C1 segment of cervical spinal cord (tissue), 14 donors: Measurements from ENCODE around the gene WBP1.
A peak's percentile ranks its signal among the peaks of the same experiment; 100 is the strongest.
"Not testable (repeated sequence)": the region's sequence is repeated elsewhere in the genome, so short reads cannot be mapped to it uniquely, and the experiment has no call there.

Experiments used
- DNase-seq, 14 donors: peaks; one replicate each; lab custom pipeline; 2025; lab: John Stamatoyannopoulos, UW

Gene WBP1

DNA sequence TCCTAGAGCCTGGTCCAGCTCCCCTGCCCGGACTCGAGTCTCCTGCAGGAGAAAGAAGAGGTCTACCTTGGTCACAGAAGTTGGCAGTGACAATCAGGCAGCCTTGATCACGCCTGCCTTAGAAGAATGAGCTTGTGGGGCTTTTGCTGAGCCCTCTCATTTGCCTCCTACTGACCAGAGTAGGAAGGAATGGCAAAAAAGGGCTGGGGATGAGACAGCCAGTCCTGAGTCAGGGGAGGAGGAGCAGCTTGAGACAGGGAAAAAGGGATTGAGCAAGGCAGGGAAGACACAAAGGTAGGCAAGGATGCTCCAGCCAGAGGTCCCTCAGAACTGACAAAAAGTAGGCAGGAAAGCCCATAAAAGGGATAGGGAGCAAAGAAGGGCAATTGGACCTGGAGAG is 30.7 kb upstream of the WBP1 start:
- DNase-seq = no peak

DNA sequence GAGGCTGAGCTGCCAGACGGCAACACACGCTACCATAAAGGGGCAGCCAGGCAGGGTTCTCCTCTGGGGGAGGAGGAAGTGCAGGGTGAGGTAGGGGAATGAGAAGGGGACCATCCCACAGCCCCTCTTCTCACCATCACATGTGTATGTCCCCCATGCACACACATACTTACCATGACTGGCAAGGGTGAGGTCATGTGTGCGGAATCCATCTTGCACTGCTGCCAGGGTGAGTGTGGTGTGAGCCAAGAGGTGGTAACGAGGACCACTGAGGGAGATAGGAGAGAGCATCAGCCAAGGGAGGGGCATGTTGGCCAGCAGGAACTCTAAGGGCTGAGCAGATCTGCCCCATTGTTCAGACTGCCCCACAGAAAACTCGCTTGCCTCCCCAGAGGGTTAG is 29.6 kb upstream of the WBP1 start:
- no peak for DNase-seq

DNA sequence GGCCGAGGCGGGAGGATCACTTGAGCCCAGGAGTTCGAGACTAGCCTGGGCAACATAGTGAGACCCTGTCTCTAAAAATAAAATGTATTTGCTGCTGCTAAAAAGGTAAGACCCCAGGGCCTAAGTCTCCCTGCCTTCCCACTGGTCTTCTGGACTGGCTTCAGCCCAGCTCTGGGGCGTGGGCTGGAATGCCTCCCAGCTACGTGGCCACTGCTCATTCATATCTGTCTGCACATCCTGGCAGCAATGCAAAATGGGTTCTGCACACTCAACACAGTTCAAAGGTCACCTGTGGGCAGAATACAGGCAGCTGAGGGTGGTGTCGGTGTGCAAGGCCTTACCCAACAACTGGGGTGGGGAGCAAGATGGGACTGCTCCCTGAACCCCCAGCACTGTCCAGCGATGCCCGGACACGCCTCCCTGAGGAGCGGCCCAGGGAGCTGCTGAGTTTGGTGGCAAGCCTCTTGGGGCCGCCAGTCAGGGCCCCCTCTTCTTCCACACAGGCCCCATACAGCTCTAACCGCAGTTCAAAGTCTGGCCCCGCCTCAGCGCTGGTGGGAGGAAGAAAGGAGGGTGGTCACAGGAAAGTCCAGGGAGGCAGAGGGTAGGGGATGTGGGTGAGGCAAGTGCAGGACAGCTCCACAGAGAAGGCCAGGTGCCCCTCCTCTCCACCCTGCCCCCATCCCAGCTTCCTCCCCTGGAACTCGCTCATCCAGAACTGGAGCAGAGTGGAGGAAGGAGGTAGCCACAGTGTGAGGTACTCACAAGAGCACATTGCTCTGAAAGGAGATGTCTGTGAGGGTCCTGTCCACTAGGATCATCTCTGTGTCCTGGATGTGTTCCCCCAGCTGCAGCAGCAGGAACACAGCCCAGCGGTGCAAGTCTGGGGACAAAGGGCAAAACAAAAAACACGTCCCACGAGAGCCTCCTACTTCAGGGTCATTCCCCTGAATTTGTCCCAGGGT is 28.5 kb upstream of the WBP1 start:
- DNase-seq = no peak

DNA sequence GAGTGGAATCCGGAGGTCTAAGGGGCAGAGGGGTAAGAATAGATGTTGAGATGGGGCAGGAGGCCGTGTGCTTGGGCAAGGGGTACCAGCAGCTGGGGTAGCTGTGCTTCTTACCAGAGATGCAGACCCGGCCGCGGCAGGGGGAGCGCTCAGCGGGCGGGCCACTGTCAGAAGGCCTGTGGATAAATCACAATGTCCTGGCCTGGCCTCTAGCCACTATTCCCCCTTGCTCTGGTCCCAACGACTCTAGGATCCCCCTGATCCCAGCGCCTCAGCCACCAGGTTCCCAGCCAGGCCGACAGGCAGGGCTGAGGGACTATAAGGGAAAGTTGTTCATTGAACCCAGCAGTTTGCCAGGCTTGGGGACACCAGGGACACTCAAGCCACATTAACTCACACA is 27.7 kb upstream of the WBP1 start:
- DNase-seq = no peak

DNA sequence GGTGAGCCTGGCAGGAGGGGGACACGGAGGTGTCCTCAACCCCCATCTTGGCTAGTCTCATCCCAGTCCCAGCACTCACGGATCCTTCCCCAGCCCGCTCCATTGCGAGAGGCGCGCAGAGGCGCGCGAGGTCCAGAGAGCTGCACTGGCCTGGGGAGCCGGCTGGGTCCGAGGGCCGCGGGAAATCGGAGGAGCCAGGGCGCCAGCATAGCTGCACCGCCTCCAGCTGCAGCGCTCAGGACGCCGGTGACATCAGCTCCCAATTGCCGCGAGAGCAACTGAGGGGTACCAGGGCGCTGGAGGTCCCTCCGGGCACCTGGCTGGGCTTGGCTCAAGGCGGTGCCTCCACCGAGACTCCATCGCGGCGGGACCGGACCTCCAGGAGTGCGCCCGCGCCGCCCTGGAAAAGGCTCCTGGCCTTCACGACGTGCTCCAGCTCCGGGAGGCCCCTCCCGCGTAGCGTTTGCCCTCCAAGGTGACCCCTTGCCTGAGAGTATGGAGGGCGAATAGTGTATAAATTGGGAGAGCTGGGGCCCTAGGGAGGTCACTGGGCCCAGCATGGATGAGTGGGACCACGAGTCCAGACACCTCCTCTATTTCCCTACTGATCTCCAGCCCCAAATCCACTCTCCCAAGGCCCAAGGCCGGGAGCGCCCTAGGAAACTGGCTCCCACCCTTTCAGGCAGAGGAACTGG is 22.0 kb upstream of the WBP1 start:
- no peak for DNase-seq

DNA sequence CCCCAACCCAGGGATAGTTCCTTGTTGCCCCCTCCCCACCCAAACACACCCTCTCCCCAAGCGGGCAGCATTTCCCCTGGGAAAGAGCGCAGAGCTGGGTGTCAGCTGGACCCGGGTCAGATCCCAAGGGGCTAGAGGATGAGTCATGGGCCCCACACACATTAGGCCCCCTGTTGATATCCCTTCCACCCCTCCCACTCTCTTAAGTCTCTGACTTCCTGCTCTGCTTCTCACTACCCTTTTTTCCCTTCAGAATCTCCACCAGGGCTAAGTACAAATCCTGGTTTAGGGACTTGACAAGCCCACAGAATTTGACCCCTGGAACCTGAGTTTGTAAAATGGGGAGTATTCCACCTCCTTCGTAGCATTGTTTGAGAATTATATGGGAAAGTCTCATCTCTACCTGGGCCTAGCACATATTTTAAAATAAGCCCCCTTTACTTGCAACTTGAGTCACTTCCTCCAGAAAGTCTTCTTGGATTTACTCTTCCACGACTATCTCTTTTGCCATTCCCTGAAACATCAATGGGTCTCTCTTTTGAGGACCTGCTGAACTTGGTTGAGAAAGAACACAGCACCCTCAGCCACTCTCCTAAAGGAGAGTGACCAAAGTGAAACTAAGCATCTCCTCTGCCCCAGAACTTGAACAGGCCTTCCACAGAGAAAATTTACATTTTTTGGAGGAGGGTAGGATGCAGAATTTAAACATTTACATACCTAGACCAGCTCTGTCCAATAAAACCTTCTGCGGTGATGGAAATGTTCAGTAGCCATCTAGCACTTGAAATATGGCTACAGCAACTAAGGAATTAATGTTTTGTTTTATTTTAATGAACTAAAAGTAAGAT is 21.2 kb upstream of the WBP1 start:
- DNase-seq = no peak

DNA sequence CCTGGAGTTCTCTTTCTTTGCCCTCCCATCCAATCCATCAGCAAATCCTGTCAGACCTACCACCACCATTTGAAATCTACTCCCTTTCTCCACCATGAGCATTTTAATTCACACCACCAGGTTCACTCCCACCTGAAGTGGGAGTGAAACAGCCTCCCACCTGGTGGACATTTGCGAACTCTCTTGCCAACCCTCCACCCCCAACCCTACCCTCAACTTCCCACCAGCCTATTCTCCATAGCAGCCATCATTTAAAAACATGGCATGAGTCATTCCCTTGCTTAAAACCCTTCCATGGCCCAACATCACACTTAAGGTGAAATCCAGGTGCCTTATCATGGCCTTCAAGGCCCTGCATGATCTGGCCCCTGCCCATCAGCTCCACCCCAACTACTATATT is 20.0 kb upstream of the WBP1 start:
- DNase-seq = no peak

DNA sequence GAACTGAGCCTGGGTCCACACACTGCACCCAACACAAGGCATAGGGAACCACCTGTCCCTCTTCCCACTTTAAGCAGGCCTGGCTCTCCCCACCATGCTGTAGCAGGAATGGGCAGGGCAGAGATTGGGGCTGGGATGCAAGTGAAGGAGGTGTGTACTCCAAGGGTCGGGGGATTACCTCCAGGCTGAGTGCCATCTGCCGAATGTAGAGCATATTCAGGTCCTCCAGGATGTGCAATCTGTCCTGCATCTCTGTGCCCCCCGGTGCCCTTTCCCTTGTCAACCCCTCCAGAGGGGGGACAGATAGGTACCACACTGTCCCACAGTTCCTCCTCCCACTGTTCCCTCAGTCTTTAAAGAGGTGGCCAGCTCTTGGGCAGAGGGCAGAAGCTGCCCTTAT is 18.9 kb upstream of the WBP1 start:
- no peak for DNase-seq

DNA sequence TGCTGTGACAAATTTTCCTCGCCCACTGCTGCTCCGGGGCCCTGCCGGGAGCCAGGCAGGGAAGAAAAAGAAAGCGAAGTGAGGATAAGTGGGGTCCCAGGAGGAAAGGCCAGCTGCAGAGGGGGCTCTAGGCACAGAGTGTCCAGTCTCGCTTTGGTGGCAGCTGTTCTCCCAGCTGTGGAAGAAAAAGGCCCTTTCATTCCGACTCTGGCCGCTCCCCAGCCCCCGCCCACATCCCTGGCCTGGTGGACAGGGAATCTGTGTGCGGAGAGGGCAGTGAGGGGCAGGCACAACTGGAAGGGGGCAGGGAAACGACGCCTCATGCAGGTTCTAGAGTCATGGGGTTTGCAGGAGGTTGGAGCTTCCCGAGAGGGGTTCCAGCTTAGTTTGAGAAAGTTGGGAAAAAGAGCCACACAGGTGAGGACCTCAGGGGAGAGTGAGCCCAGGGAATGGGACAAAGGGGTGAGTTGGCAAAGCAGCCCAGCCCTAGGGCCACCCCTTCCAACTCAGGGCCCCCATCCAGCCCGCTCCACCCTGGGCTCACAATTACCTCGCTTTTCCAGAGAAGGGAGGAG is 18.3 kb upstream of the WBP1 start:
- DNase-seq = peak in 13 of 14 donors; percentile 33 to 93 (median 78)

DNA sequence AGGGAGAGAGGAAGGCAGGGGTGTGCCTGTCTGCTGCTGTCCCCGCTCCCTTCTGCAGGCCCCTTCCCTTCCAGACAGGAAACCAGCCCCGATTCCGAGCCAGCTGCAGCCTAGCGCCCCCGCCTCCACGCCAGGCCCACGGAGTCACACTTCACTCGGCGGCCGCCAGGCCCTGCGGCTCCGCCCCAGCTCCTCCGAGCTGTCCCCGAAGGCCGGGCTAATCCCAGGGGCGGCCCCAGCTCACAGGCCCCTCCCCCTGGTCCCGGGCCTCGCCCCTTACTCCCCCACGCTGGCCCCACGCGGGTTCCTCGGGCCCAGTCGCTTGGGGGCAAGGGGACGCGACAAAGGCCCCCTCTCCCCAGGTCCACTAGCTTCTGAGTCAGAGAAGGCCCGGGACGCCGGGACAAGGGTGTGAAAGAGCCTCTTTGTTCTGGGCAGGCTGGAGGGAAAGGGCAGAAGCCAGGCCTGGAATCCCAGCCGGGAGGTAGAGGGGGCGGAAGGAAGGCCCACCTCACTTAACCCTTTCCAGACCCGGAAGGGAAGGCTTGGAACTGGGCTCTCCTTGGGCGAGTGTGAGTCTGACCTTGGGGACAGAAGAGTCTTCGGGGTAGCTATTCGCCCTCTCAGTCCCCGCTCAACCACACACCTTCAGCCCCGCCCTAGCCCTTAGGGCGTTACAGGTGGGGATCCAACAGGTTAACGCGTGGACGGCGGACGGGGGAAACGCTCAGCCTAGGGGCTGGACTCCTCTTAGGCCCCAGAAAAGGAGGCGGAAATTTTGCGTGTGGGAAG is 17.7 kb upstream of the WBP1 start:
- peak; percentile 22 to 98 (median 82) for DNase-seq

DNA sequence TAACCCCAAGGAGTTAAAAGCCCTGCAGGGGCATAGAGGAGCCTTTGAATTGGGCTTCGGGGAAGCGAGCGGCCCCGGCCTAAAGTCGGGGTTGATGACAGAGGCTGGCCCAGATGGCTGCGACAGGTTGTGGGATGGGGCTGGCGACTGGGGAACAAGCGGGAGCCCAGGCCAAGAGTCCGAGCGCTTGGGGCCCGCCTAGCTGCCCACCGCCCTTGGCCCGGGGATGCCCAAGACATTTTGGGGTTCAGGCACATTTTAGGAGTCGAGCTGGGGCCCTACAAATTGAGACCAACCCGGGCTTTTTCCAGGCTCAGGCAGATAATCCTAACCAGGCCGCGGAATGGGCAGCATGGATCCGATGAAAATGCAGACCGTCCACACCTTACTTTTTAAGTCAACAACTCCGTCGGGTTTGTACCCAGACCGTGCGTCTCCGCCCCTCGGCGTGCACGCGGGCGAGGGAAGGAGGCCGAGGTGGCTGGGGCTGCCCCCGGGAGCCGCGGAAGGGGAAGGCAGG is 17.0 kb upstream of the WBP1 start:
- peak in 3 of 14 donors; percentile 30 to 69 (median 61) for DNase-seq

DNA sequence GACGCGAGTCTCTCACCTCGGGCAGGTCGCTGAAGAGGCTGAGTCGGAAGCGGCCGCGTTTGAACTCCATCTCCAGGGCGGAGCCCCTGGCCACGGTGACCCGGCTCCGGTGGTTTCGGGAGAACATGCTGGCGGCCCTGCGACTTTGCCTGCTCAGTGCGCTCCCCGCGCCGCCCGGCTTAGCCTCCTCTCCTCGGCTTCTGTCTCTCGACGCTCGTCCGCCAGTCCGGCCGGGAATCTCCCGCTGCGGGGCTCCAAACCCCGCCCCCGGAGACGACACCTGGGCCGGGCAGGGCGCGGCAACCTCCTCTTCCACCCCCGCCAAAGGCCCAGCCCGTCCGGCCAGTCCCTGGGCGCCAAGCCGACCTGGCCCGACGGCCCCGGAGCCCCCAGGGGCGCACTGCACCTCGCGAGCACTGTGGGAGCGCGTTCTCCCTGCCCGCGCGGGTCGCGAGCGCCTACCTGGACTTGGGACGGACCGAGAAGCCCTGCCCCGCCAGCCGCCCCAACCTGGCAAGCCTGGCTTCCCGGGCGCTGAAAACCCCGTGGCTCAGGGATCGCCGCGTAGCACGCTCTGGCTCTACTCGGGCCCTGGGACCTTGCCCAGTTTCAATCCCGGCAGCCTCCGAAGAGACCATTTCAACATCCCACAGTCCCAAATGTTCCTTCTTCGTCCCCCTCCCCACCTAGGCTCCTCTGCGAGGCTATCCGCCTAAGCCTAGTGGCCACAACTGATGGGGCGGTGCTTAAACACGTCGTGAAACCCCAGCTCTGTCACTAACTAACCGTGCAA is 16.4 kb upstream of the WBP1 start, which contains the start of gene RTKN:
TSS of gene RTKN (minus strand) at position 248 of the 793 bp plus-strand sequence. CDS start at position 127, 121 bp downstream.
- peak in 3 of 14 donors; percentile 24 to 54 (median 30) for DNase-seq

DNA sequence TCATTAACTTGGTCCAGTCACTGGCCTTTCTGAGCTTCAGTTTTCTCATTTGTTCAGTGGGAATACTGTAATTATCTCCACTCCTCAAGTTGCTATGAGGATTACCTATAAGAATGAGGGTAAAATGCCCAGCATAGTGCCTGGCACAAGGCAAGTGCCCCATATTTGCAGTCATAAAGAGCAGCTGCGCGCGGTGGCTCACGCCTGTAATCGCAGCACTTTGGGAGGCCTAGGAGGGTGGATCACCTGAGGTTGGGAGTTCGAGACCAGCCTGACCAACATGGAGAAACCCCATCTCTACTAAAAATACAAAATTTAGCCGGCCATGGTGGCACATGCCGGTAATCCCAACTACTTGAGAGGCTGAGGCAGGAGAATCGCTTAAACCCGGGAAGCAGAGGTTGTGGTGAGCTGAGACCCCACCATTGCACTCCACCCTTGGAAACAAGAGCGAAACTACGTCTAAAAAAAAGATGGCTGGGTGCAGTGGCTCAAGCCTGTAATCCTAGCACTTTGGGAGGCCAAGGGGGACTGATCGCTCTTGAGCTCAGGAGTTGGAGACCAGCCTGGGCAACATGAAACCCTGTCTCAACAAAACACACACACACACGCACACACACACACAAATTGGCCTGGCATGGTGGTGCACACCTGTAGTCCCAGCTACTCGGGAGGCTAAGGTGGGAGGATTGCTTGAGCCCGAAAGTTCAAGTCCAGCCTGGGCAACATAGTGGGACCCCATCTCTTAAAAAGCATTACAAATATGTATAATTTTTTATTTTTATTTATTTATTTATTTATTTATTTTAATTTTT is 15.5 kb upstream of the WBP1 start:
- not testable (repeated sequence) for DNase-seq

DNA sequence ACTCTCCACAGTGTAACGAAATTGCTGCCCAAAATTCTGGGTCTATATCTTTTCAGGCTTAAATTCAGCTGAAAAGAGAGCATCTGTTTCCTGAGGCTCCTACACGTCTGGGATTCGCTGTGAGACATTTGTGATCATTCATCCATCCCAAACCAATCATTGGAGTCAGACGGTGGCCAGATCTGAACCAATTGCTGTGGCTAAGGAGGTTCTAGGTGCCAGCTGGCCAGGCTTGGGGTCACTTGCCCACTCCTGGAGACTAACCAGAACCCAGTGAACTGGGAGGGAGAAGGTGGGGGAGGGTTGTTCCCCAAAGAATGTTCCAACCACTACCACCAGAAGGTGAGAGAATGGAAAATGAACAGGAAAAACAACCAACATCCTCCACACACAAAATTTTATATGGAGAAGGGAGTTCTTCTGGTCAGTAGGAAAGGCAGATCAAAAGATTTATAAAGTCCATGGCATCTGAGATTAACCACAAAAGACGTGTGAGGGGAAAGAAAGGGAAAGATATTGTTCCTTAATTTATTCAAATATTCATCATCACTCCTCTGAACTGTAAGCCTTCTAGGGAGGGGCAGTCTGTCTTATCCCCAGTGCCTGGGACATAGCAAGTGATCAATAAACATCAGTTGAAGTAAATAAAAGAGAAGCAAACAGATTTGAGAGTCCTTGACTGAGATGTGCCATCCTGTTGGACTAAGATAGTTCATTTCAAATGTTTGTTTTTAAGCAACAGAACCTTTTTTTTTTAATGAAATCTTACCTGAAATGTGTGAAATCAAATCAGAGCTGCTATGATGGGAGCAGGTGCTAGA is 13.5 kb upstream of the WBP1 start:
- DNase-seq = no peak

DNA sequence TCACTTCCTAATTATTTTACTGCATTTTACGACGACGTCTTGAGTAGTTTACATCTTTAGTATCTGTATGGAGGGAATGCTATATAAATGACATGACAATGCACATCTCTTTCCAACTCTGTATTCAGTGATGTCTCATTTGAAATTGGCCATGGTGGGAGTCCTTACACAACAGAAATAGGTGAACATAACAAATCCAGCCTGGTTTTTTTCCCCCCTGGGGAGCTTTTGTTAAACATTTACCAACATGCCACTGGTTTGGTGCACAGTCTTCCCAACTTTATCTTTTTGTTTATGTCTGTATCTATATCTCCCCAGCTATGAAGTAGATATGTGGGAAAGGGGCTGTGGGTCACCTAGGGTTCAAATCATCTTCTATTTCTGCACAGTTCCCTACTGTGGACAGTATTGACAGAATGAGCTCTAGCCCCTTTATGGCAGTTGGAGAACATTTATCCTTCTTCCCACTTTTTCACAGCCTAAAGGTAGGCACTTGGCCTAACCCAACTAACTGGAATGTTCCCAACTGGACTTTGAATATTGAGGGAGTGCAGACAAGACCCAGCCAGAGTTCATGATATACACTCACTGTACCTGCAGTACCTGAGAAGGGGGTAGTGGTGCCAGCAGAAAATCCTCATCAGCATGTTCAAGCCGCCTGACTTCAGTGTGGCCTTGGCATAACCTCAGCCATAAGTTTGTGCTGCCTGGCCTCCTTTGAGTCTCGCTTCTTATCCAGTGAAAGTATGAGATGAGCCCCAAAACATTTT is 10.8 kb upstream of the WBP1 start:
- DNase-seq = no peak

DNA sequence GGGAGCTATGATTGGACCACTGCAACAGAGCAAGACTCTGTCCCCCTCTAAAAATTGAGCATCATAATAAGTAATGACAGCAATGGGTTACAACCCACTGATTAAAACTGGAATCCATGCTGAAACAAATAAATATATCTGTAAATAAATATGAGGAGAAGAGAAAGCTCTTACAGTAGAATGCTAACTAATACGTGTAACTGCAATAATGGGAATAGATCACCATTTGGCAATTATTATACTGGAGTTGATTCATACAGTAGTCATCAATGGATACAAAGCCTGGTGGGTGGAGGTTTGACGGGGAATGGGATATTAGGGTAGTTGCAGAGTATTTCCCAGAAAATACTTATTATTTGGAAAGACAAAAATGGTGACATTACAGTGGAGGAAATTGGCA is 9.5 kb upstream of the WBP1 start:
- DNase-seq = no peak
